Liver (tissue), 3 donors: ENCODE results near the gene CTSE.

Experiments
- JUND ChIP-seq, 2 donors: IDR thresholded peaks; 2 replicates each; pipeline ENCODE4 v1.6.1; 2016; ENCODE audit warnings: antibody characterized with exemption in 2 of 2
- RXRA ChIP-seq, 2 donors: IDR thresholded peaks; 2 replicates each; pipeline ENCODE4 v1.6.1; 2017 to 2018; ENCODE audit warnings: antibody characterized with exemption in 2 of 2, mild to moderate bottlenecking in 1 of 2
- TAF1 ChIP-seq: conservative IDR thresholded peaks from 2 replicates; pipeline ENCODE4 v1.6.1; 2016; ENCODE audit warnings: antibody characterized with exemption, mild to moderate bottlenecking
- YY1 ChIP-seq: IDR thresholded peaks from 2 replicates; pipeline ENCODE4 v1.6.1; 2016; ENCODE audit warnings: antibody characterized with exemption, mild to moderate bottlenecking
- TF ChIP-seq, protein P1 (sequence below): fragments of 150-350 bp; IDR thresholded peaks from 2 replicates; pipeline ENCODE4 v1.5.1; 2017; ENCODE audit warnings: improper control_type of control experiment, low read depth, low read length; ENCODE audit not compliant: missing input control
- TF ChIP-seq, protein P2 (sequence below): IDR thresholded peaks from 2 replicates; pipeline ENCODE4 v1.6.1; 2016; ENCODE audit warnings: antibody characterized with exemption
- donor health status: healthy.
- donor health status: healthy.

- TF ChIP-seq YY1 (no peak), JUND (IDR thresholded peaks at IDR 0.05) (no peak), RXRA (IDR thresholded peaks at IDR 0.05) (no peak), TAF1 (no peak)
- TF ChIP-seq, protein P1, sequence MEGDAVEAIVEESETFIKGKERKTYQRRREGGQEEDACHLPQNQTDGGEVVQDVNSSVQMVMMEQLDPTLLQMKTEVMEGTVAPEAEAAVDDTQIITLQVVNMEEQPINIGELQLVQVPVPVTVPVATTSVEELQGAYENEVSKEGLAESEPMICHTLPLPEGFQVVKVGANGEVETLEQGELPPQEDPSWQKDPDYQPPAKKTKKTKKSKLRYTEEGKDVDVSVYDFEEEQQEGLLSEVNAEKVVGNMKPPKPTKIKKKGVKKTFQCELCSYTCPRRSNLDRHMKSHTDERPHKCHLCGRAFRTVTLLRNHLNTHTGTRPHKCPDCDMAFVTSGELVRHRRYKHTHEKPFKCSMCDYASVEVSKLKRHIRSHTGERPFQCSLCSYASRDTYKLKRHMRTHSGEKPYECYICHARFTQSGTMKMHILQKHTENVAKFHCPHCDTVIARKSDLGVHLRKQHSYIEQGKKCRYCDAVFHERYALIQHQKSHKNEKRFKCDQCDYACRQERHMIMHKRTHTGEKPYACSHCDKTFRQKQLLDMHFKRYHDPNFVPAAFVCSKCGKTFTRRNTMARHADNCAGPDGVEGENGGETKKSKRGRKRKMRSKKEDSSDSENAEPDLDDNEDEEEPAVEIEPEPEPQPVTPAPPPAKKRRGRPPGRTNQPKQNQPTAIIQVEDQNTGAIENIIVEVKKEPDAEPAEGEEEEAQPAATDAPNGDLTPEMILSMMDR, result no peak
- TF ChIP-seq, protein P2, sequence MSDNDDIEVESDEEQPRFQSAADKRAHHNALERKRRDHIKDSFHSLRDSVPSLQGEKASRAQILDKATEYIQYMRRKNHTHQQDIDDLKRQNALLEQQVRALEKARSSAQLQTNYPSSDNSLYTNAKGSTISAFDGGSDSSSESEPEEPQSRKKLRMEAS, result no peak
Measured at GRCh38 chr1:206014601-206015000, 9.1 kb downstream of the CTSE start.
